Amniotic epithelial cell (primary cell): ENCODE data around the gene PRICKLE2.

Experiments used
- DNase-seq: peaks from one replicate; pipeline ENCODE4 v3.0.0-alpha.2; 2010; ENCODE audit warnings: low read depth

Gene PRICKLE2

DNA sequence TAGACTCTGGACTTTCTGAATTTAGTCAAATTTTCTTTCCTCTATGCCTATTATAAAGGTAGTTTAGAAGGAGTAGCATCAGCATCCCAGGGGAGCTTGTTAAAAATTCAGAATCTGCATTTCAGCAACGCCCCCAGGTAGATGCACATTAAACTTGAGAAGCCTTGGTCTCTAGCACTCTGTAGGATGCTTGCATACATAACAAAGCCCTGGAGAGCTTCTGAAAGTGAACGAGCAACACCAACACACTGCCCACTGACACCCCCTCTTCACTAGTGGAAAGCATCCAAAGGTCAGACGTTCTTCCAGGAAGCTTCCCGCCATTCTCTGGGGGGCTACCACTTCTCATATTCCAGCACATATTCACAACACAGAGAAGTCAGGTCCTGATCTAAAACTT is 6.5 kb downstream of the PRICKLE2 start:
- DNase-seq: no peak

DNA sequence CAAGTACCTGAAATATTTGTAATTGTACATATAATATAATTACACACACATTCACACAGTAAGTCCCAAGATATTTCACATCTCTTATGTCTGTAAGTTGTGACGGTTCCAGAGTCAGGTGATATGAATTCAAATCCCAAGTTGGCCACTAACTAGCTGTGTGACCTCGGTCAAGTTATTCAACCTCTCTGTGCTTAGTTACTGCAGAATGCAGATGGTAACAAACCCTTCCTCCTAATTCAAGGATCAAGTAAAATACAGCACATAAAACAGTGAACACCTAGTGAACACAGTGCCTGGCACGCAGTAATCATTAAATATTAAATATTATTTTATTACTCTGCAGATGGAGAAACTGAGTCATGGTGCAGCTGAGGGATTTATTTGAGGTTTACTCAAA is 6.9 kb downstream of the PRICKLE2 start:
- DNase-seq: no peak

DNA sequence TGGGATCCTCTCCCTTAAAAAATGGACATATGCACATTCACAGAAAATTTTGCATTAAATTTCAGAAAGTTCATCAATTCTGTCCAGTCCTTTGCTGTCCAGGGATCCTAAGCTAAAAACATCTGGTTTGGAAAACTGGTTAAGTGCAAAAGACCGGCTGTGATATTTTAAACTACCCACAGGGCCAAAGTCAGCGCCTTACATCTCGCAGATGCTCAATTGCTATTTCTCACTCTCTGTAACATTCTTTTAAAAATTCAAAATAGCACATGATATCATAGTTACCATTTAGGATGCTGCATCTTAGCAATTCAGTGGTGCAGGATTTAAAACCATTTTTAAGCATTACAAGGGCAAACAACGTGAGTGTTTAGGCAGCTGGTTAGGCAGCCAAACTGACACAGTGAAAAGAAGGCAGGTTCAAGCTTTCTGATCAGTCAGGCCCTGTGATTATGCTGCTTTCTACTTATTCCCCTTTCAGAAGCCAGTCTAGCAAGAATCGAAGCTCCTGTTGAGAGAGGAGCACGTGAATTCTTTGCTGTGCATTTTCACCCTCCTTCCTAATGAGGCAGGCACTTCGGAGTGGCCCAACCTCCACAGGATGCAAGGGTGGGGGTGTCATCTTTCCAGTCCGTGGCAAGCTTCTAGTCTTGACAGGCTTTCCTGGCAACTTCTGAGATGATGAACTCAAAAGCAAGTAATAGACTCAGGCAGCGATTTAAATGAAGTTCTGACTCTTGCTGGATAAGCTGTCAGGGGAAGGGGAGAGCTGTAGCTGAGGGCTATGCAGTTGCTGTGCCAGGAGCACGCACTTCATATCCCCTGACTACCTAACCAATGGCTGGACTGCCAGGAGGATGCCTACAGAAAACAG is 8.8 kb downstream of the PRICKLE2 start:
- DNase-seq: no peak

DNA sequence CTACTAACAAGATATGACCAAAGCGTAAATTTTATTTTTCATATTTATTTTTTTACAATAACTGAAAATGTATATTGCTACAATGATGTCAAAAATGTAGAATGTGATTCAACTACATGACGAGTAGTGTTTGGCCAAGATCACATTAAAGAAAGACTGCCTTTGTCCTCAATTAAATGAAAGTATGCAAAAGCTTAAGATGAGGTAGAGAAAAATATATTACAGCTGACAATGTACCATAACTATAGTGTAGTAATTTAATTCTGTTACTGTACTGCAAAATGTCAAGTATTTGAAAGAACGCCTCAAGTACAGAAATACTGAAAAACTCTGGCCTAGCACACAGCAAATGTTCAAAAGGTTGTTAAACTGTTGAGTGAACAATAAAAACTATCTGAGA is 9.7 kb downstream of the PRICKLE2 start:
- DNase-seq: no peak

DNA sequence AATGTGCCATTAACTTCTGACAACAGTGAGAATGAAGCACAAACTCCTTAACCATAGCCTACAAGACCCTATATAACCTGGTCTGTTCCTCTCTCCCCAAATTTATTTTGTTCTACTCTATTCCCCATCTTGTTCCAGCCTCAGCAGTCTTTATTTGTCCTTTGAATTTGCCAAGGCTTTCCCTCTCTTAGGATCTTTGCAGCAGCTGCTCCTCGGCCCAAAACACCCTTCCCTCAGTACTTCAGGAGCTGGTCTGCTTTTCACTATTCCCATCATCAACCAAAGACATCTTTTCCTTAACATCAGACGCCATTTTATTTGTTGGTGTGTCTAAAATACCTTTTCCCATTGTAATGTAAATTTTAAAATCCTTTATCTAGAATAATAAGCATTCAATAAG is 10.2 kb downstream of the PRICKLE2 start:
- no peak for DNase-seq

DNA sequence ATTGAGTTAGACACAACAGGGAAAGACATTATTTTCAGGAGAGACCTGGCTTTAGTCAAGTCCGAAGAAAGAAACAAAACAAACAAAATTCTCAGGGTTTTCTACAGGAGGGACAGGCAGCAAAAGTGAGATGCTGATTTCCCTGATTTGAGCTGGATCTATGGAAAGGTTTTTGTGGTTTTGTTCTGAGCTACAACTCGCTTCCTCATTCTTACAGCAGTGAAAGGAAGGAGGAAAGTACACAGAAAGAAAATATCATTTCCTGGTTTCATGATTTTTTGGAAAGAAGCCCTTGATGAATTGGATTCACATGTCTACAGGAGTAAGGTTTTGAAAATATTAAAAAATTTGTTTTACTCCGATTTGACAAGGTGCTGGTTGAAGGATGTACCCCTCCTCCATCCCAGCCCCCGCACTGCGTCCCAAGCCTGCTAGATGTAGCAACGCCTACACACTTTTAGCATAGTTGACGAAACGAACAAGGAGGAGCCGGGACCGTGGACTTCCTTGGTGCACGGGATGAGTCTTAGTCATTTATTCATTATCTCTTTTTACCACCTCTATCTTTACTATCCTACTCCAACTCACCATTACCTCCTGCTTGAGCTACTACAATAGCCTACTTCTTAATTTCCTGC is 10.8 kb downstream of the PRICKLE2 start:
- DNase-seq: peak; percentile 79

DNA sequence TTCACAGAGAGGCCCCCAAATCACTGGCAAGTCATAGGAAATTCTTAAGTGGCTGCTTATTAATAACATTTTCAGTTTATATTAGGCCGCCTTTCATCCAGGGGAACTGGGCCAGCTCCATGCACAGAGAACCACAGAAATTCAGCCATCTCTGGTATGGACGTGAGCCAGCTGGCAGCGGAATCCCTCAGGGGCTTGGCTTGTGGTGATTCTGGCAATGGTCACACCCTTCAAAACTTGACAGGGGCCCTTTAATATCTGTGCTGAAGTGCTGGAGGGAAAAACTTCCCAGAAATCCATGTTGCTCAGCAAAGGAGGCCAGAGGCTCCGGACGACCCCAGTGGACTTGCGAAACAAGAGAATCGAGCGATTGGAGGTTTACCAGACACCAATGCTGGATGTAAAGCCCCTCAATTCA is 11.3 kb downstream of the PRICKLE2 start:
- DNase-seq: peak; percentile 88

DNA sequence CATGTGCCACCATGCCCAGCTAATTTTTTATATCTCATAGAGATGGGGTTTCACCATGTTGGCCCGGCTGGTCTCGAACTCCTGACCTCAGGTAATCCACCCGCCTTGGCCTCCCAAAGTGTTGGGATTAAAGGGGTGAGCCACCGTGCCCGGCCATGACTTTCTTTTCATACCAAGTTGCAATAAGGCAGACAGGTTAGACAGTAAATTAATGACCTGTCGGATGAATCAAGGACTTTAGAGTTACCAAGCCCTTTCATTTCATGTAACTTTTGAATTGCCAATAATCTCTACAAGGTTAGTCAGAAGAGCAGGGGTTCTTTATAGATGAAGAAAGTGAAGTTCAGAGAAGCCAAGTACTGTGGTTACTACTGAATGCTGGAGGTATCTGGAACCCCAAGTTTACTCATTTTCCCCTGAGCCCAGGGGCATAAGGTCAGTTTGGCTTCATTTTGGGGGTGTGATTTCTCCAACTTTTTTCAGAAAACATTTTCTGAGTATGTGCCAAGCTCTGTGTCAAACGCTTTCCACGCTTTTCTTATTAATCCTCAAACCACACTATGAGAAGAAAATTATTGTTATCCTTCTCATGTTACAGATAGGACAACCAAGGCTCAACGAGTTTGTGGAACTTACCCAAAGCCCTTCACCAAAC is 11.9 kb downstream of the PRICKLE2 start:
- no peak for DNase-seq

DNA sequence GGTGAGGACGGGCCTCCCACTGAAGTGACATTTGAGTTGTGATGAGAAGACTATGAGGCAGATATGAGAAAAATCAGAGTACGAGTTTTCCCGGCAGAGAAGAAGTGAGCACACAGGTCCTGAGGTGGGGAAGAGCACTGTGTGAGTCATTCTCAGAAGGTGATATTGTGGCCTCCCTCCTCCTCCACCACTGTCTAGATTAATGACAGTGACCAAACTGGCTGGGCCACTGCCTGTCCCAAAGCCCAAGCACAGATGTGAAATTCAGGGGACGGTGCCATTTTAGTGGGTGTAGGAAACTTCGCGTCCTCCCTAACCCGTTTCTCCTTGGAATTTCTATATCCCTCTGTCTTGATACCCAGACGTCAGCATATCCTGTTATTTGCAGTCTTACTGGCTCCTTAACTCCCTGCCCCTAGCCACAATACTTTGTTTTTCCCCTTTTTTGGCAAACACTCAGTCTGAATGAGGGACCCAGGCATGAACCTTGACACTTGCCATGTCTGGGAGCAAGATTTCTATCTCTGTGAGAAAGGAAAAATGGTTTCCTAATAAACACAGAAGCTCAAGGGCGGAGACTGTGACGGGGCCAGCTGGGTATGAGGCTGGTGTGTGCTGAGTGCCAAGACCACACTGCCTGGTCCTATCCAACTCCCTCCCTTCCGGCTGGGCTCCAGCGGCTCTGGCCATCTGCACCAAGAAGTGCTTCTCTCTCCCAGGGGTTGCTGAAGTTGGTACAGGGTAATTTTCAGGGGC is 15.2 kb downstream of the PRICKLE2 start:
- DNase-seq: peak; percentile 78

DNA sequence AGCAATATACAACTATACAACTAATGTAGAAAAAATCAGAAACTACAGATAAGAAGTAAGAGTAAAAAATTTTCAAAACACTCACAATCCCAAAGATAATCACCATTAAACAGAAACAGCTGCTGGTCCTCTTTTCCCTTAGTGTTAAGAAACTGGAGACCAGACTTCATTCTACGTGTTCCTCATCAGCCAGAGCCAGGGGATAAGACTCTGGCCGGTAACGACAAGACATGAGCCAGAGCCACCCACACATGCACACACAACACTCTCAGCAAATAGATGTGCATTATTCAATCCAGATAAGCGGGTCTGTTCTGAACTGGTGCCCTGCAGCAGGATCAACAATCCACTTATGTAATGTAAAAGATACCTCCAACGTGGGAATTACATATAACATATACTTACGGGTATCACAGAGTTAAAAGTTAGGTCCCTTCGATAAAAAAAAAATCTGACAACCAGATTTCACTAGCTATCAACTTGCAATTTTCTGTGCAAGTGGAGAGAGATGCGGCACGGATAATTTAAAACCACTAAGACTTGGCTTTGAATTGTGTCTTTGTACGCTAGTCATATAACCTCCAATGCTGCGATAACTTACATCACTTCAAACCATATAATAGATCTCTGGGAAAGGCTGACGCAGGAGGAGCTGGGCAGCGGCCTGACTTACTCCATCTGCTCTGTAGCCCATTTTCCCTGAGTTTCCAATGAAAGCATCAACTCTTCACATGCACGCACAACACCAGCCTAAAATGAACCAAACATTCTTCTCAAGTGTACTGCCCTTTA is 17.8 kb downstream of the PRICKLE2 start:
- peak; percentile 90 for DNase-seq

DNA sequence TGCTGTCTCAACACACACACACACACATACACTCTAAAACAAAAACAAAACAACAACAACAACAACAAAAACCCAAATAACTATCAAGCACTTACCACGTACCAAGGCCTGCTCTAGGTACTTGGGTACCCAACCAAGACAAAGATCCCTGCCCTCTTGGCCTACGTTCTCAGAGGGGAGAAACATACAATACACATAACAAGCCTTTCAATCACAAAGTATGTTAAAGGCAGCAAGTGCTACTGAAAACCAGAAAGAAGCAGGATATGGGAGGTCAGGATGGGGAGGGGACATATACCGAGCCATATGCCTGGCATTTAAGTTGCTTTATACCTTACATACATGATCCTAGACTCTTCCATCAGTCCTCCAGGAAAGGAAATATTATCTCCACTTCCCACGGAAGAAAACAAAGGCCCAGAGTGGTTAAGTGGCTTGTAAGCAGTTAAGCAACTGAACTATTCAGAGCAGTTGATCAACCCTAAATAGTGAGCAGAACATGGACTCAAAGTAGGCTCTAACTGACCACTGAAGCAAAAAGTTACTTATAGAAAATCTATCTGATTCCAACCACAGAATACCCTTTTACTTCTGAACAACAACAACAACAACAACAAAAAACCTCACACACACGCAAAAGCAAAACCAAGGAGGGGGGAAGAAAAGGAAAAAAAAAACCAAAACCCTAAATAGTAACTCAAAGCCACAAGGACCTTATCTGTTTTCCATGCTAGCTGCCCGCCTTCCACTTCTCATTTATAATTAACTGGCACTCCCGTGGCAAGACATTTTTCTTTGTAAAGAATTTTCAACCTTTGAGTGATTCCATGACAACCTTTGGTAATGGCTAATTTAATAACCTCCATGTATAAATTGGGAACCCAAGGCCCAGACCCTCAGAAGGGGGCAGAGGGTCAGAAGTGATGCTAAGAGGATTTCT is 21.0 kb downstream of the PRICKLE2 start:
- DNase-seq: no peak

DNA sequence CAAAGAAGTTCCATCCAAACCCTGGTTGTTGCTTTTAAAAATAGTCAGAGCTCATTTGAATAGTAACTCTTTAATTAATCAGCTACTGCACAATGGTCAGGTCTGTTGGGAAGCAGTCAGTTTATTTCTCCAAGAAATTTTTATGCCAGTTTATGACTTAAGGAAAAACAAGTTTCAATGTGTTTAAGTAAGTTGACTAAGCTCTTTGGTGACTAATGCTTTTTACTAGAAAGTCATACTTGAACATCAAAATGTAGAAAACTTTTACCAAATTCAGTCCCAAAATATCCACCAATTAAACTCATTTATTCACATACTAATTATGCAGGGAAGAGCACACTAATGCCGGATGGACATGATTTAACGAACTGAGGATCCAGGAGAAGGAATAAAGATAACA is 22.1 kb downstream of the PRICKLE2 start:
- DNase-seq: no peak

DNA sequence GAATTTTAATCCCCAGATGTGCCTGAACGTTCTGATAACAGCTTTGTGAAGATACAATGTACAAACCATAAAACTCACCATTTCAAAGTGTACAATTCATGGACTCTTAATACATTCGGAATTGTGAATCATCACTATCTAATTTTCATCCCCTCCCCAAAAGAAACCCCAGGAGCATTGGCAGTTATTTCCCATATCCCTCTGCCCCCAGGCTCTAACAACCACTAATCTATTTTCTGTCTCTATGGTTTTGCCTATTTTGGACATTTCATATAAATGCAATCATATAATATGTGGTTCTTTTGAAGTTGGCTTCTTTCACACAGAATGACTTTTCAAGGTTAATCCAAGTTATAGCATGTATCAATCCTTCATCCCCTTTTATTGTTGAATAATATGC is 25.3 kb downstream of the PRICKLE2 start:
- DNase-seq: no peak

DNA sequence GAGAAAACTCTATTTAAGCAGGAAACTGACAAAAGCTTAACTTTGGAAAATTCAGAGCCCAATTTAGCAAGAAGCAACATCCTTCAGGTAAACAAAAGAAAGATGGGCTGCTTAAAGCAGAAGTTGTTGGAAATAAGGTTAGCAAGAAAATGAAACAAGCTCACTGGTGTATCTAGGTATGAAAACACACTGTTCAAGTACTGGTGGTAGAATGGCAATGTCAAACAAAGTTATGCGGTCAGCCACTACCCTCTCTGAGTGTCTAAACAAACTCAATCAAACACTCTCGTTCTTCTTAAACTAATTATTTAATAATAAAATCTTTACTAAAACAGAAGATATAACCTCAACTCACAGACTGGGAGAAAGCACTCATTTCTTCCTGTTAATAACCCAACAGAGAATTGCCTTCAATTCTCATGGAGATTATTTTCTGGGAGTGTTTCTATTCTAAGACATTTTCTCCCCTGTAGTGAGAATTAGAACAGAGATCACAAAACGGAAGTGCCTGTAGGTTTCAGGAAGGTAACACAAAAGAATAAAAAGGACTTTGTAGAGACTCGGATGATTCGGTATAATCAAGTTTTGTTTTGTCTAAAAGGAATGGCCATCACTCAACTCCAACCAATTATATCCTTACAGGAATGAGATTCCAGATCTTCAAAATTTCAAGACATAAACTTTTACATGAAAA is 28.9 kb downstream of the PRICKLE2 start:
- DNase-seq: no peak

DNA sequence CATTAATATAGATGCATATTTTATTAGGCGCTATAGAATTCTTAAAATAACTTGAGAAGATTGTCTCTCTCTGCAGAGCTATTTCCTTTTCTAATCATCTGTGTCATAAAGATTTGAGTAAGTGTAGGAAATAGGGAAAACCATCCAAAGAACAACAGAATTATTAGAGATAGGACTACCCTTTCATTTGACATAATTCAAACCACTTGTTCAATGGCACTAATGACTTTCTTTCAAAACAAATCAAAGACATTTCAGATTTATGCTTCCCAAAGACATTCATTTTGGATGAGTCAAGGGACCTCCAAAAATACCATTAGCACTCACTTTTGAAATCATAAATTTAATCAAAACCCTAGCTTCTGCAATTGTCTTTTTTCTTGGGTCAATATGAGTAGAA is 29.5 kb downstream of the PRICKLE2 start:
- DNase-seq: no peak

DNA sequence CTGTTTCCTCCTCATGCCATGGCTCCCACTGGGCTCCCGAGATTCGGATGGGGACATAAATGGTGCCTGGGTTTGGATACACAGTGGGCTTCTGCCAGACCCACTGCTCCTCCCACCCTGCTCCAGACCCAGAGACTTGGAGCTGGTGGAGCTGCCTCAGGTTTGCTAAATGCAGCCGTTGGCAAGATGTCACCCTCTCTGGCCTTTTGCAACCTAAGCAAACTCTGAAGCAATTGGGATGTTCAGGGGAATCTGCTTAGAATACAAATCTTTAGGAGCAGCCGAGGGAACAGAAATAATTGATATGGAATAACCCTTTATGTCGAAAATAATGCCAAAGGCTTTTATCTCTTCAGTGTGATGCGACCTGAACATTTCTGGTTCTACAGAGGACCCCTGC is 33.4 kb downstream of the PRICKLE2 start:
- DNase-seq: no peak

DNA sequence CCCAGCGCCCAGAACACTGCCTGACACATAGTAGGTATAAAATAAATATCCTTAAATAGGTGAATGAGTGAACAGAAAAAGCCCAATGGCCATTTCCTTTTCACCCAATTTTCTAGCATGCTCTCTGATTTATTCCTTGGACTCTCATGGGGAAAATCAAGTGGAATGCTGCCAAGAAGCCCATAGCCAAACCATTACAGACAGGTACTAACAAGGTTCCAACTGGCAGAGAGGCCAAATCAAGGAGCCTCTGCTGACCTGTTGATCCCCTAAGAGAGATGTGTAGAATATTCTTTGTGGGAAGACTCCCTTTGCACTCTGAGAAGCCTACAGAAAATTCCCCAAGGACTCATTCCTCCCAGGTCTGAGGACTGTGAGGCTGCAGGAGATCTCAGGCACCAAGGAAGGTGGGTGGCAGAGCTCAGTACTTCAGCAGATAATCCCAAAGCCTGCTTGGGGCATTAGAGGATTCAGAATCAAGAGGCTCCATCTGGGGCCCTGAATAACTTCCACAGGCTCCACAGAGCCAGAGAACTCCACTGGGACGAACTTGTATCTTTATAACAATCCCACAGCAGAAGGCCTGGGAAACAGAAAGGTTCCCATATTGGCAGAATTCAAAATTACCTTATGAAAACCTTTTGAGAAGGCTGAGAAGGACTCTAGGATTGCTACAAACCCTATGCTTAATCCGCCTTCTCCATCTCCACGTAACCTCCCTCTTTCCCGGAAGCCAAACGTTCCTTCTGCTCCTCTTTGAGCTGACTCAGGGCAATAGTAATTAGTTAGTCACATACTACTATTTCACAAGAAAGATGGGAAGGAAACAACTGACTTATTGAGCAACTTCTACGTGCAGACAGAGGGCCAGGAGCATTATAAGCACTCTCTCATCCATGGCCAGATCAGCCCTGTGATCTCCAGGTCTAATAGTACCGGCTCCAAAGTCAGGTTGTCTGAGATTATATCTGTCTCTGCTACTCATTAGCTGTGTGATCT is 34.5 kb downstream of the PRICKLE2 start:
- peak; percentile 98 for DNase-seq

DNA sequence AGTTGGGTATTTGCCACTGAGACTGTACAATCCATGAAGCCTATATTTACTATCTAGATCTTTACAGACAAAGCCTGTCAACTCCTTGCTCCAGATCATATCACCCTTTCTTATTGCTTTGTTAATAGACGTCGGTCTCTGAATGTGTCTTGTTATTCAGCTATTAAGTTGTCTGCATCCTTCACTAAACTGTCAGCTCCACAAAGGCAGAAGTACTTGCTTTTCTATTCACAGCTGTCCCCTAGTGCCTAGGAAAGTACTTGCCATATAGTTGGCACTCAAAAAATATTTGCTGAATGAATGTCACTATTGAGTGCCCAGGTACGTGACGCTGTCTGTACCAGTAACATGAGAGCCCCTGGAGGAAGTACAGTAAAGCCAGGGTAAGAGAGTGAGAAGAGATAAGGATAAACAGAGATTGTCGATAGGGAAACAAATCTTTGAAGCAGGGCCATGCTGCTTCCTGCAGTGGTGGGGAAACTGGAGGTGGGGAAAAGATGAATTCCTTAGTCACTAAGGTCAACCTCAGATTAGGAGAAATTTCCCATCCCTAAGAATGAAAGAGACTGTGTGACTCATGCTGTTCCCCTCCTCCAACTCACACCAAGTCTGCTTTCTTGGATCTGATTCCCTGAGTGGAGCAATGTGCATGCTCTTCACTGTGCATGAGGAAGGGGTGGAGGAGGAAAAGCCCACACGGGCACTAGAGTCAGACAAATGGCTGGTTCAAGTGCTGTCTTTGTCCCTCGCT is 36.3 kb downstream of the PRICKLE2 start:
- peak; percentile 99 for DNase-seq
